ENCODE results near the gene SSPN.
A peak's percentile ranks its signal among the peaks of the same experiment; 100 is the strongest.

DNA sequence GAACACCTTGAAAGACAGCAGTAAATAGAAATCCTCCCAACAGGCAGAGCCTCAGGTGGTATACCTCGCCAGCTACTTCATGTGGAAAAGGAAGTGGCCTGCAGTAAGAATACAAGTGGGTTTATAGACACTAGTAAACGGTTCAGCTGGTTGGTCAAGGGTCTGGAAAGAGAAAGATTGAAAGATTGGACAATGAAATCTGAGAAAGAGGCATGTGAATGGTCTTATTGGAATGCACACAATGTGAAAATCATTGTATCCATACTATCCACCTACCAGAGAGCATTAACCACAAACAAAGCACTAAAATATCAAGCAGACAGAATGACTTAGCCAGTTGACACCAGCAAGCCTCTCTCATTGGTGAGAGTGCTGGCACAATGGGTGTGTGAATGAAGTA lies 98.2 kb downstream of the SSPN start:
- TF ChIP-seq TAF1 (IDR thresholded peaks at IDR 0.05; ENCODE audit: low read depth) (no peak), RAD21 (IDR thresholded peaks at IDR 0.05; ENCODE audit: low read depth) (no peak), CEBPB (IDR thresholded peaks at IDR 0.05) (no peak), EGR1 (IDR thresholded peaks at IDR 0.05) (no peak), CREB1 (IDR thresholded peaks at IDR 0.05; ENCODE audit: low read depth) (no peak), NFIC (IDR thresholded peaks at IDR 0.05) (peak; percentile 41), YY1 (IDR thresholded peaks at IDR 0.05; ENCODE audit: low read depth) (no peak), EP300 (IDR thresholded peaks at IDR 0.05; ENCODE audit: borderline replicate concordance) (peak; percentile 47; the same call in 1 of the 2 replicates)
- TF ChIP-seq, protein P1, sequence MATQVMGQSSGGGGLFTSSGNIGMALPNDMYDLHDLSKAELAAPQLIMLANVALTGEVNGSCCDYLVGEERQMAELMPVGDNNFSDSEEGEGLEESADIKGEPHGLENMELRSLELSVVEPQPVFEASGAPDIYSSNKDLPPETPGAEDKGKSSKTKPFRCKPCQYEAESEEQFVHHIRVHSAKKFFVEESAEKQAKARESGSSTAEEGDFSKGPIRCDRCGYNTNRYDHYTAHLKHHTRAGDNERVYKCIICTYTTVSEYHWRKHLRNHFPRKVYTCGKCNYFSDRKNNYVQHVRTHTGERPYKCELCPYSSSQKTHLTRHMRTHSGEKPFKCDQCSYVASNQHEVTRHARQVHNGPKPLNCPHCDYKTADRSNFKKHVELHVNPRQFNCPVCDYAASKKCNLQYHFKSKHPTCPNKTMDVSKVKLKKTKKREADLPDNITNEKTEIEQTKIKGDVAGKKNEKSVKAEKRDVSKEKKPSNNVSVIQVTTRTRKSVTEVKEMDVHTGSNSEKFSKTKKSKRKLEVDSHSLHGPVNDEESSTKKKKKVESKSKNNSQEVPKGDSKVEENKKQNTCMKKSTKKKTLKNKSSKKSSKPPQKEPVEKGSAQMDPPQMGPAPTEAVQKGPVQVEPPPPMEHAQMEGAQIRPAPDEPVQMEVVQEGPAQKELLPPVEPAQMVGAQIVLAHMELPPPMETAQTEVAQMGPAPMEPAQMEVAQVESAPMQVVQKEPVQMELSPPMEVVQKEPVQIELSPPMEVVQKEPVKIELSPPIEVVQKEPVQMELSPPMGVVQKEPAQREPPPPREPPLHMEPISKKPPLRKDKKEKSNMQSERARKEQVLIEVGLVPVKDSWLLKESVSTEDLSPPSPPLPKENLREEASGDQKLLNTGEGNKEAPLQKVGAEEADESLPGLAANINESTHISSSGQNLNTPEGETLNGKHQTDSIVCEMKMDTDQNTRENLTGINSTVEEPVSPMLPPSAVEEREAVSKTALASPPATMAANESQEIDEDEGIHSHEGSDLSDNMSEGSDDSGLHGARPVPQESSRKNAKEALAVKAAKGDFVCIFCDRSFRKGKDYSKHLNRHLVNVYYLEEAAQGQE (IDR thresholded peaks at IDR 0.05; ENCODE audit: low read depth), result no peak
- TF ChIP-seq, protein P2, sequence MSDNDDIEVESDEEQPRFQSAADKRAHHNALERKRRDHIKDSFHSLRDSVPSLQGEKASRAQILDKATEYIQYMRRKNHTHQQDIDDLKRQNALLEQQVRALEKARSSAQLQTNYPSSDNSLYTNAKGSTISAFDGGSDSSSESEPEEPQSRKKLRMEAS (IDR thresholded peaks at IDR 0.05), result 0 out of 2 replicates have a peak, but pooled peaks have one; percentile 12

All from Ishikawa (cell line).